Type B pancreatic cell (in vitro differentiated cells): Measurements from ENCODE around the gene NEO1. TPM values are rescaled to one million over a fixed set of nuclear protein-coding genes. Genes with fewer than 3 reads are reported as not detected.

ENCODE experiments used
- DNase-seq: peaks from one replicate; pipeline ENCODE4 v3.0.0; 2021; ENCODE audit warnings: mixed read lengths; ENCODE audit not compliant: unreplicated experiment; ENCODE audit errors: extremely low spot score
- H3K27ac Mint-ChIP-seq: 2 replicates; pipeline ENCODE4 v1.8.0; 2021; ENCODE audit warnings: mild to moderate bottlenecking, mixed read lengths
- H3K27me3 Mint-ChIP-seq: 2 replicates; pipeline ENCODE4 v1.8.0; 2021; ENCODE audit warnings: mixed read lengths
- H3K36me3 Mint-ChIP-seq: 2 replicates; pipeline ENCODE4 v1.8.0; 2021; ENCODE audit warnings: mixed read lengths
- H3K4me1 Mint-ChIP-seq: one replicate; pipeline ENCODE4 v1.8.0; 2021; ENCODE audit warnings: mixed read lengths; ENCODE audit not compliant: unreplicated experiment
- H3K4me3 Mint-ChIP-seq: 2 replicates; pipeline ENCODE4 v1.8.0; 2021; ENCODE audit warnings: mild to moderate bottlenecking, mixed read lengths
- H3K9me3 Mint-ChIP-seq: 2 replicates; pipeline ENCODE4 v1.8.0; 2021; ENCODE audit warnings: mixed read lengths
- CTCF ChIP-seq: fragments of 200-600 bp; sonication (generic); conservative IDR thresholded peaks from 2 replicates; pipeline ENCODE4 v1.5.0; 2021; ENCODE audit warnings: antibody characterized with exemption, mild to moderate bottlenecking
- long read RNA-seq: library from polyadenylated mRNA; unstranded; transcript quantifications from one replicate; pipeline ENCODE4 v2.0.0, GENCODE V29; 2020
- total RNA-seq: library from RNA; stranded (reverse); gene quantifications from 2 replicates; pipeline ENCODE4 v1.2.1, GENCODE V29; 2021; ENCODE audit warnings: low replicate concordance

Gene NEO1
- 35.8 and 94.7 TPM in 2 replicates for total RNA-seq
- long read RNA-seq, partial matches to known transcripts = 3 of 8 reads
- long read RNA-seq, other reads (novel, unspliced or antisense) = 4 of 8 reads

- peak within 1 kb of the TSS; percentile 97 for H3K4me3 Mint-ChIP-seq
- peak within 1 kb of the TSS; percentile 90 for H3K27ac Mint-ChIP-seq
- H3K9me3 Mint-ChIP-seq = no peaks in the 10 kb centered on the region
- no peaks in the 10 kb centered on the region for H3K36me3 Mint-ChIP-seq
- H3K4me1 Mint-ChIP-seq = peaks cover 21% of the 10 kb centered on the region
- peaks cover 3% of the 10 kb centered on the region for H3K27me3 Mint-ChIP-seq
- DNase-seq = peak; percentile 96
- TF ChIP-seq CTCF = no peak
Observed at GRCh38 chr15:73051807-73052652, at the start of gene NEO1. Gene NEO1 (plus strand): TSS chr15:73052463. CDS start chr15:73052676, 213 bp downstream.

GRCh38 chr15:73004462-73004861, 47.8 kb upstream of the NEO1 start:
- no peaks in the 10 kb centered on the region for H3K4me1 Mint-ChIP-seq
- TF ChIP-seq CTCF = no peak
- H3K36me3 Mint-ChIP-seq = no peaks in the 10 kb centered on the region
- DNase-seq = no peak
- no peaks in the 10 kb centered on the region for H3K27me3 Mint-ChIP-seq
- no peak overlapping the region for H3K4me3 Mint-ChIP-seq
- H3K27ac Mint-ChIP-seq = no peak overlapping the region
- no peaks in the 10 kb centered on the region for H3K9me3 Mint-ChIP-seq

GRCh38 chr15:73005032-73005431, 47.2 kb upstream of the NEO1 start:
- H3K27me3 Mint-ChIP-seq = no peaks in the 10 kb centered on the region

GRCh38 chr15:73005446-73005845, 46.8 kb upstream of the NEO1 start:
- peaks cover 8% of the 10 kb centered on the region for H3K4me1 Mint-ChIP-seq
- H3K27me3 Mint-ChIP-seq = no peaks in the 10 kb centered on the region
- TF ChIP-seq CTCF = no peak
- H3K36me3 Mint-ChIP-seq = no peaks in the 10 kb centered on the region
- DNase-seq = no peak
- H3K9me3 Mint-ChIP-seq = no peaks in the 10 kb centered on the region
- H3K4me3 Mint-ChIP-seq = no peak overlapping the region
- no peak overlapping the region for H3K27ac Mint-ChIP-seq

More at GRCh38 chr15:73005032-73005431, 47.2 kb upstream of the NEO1 start:
- Mint-ChIP-seq H3K4me3 (no peak overlapping the region), H3K36me3 (no peaks in the 10 kb centered on the region), H3K27ac (no peak overlapping the region), H3K9me3 (no peaks in the 10 kb centered on the region), H3K4me1 (peaks cover 4% of the 10 kb centered on the region)
- TF ChIP-seq CTCF = no peak
- no peak for DNase-seq

GRCh38 chr15:73006523-73006922, 45.7 kb upstream of the NEO1 start:
- H3K27me3 Mint-ChIP-seq = no peaks in the 10 kb centered on the region
- no peaks in the 10 kb centered on the region for H3K36me3 Mint-ChIP-seq
- H3K9me3 Mint-ChIP-seq = no peaks in the 10 kb centered on the region
- no peak overlapping the region for H3K27ac Mint-ChIP-seq
- H3K4me3 Mint-ChIP-seq = no peak overlapping the region
- TF ChIP-seq CTCF = no peak
- DNase-seq = no peak
- H3K4me1 Mint-ChIP-seq = peaks cover 14% of the 10 kb centered on the region
